Hepatocyte (in vitro differentiated cells): ENCODE results near the gene FIGNL1. TPM values are rescaled to one million over a fixed set of nuclear protein-coding genes. Genes with fewer than 3 reads are reported as not detected.

ENCODE experiments used
- DNase-seq: peaks from one replicate; pipeline ENCODE4 v3.0.0-alpha.2; 2016; ENCODE audit warnings: low spot score
- H2AFZ ChIP-seq: fragments of 200-600 bp; sonication (generic); 2 replicates; pipeline ENCODE4 v1.6.0; 2016; ENCODE audit warnings: antibody characterized with exemption, mild to moderate bottlenecking
- H3K27ac ChIP-seq: fragments of 200-600 bp; sonication (generic); 2 replicates; pipeline ENCODE4 v1.5.1; 2016; ENCODE audit warnings: mild to moderate bottlenecking
- H3K27me3 ChIP-seq: fragments of 200-600 bp; sonication (generic); 2 replicates; pipeline ENCODE4 v1.6.1; 2016
- H3K36me3 ChIP-seq: fragments of 200-600 bp; sonication (generic); replicated peaks from 2 replicates; pipeline ENCODE4 v1.5.1; 2016; ENCODE audit warnings: low read depth; ENCODE audit not compliant: insufficient read depth
- H3K4me1 ChIP-seq: fragments of 200-600 bp; sonication (generic); 2 replicates; pipeline ENCODE4 v1.5.1; 2016; ENCODE audit warnings: mild to moderate bottlenecking, moderate library complexity; ENCODE audit not compliant: insufficient read depth
- H3K4me2 ChIP-seq: fragments of 200-600 bp; sonication (generic); 2 replicates; pipeline ENCODE4 v1.6.0; 2016
- H3K4me3 ChIP-seq: fragments of 200-600 bp; sonication (generic); 2 replicates; pipeline ENCODE4 v1.5.1; 2016; ENCODE audit warnings: mild to moderate bottlenecking
- H3K79me2 ChIP-seq: fragments of 200-600 bp; sonication (generic); 2 replicates; pipeline ENCODE4 v1.6.0; 2017; ENCODE audit warnings: mild to moderate bottlenecking
- H3K9me2 ChIP-seq: fragments of 200-600 bp; sonication (generic); replicated peaks from 2 replicates; pipeline ENCODE4 v1.6.0; 2017; ENCODE audit warnings: mild to moderate bottlenecking; ENCODE audit not compliant: insufficient read depth
- H3K9me3 ChIP-seq: fragments of 200-600 bp; sonication (generic); 2 replicates; pipeline ENCODE4 v1.5.1; 2016; ENCODE audit warnings: low read depth, mild to moderate bottlenecking
- H4K20me1 ChIP-seq: fragments of 200-600 bp; sonication (generic); 2 replicates; pipeline ENCODE4 v1.6.0; 2016; ENCODE audit warnings: mild to moderate bottlenecking; ENCODE audit not compliant: insufficient read depth, poor library complexity, severe bottlenecking
- CTCF ChIP-seq: fragments of 200-600 bp; sonication (generic); IDR thresholded peaks from 2 replicates; pipeline ENCODE4 v1.5.1; 2016; ENCODE audit warnings: antibody characterized with exemption, mild to moderate bottlenecking; ENCODE audit not compliant: poor library complexity
- EZH2 ChIP-seq: fragments of 200-600 bp; sonication (generic); IDR thresholded peaks from 2 replicates; pipeline ENCODE4 v1.6.1; 2016; ENCODE audit warnings: antibody characterized with exemption, mild to moderate bottlenecking, borderline replicate concordance
- EZH2phosphoT487 ChIP-seq: fragments of 200-600 bp; sonication (generic); IDR thresholded peaks from one replicate; pipeline ENCODE4 v1.6.1; 2018; ENCODE audit warnings: antibody characterized with exemption, mild to moderate bottlenecking, low read depth, moderate library complexity; ENCODE audit not compliant: unreplicated experiment, severe bottlenecking
- WGBS: methylation state at CpG from one replicate; pipeline ENCODE4 v1.1.6; 2016; ENCODE audit warnings: low lambda C conversion rate; ENCODE audit errors: missing lambda C conversion rate; 5-methylcytosine and 5-hydroxymethylcytosine counted together
- polyA plus RNA-seq: library from polyadenylated mRNA; unstranded; fragments of >200 nt; fragmentation: Nextera tagmentation; extraction: Ambion mirVana; gene quantifications from 2 replicates; pipeline ENCODE4 v1.2.1, GENCODE V29; 2016
- total RNA-seq: library from RNA; depleted of rRNA; stranded (reverse); fragments of >200 nt; gene quantifications from 2 replicates; pipeline ENCODE4 v1.2.3, GENCODE V29; 2014

The FIGNL1 gene
- total and polyA plus RNA-seq, 2 experiments from 2014 or later = 4.3 to 13.6 TPM

- TF ChIP-seq EZH2phosphoT487 (no peak), CTCF (peak; percentile 89)
- DNase-seq = peak; percentile 89
- no peaks in the 10 kb centered on the region for H3K4me1 ChIP-seq
- no peak overlapping the region for H2AFZ ChIP-seq
- 6% methylated on average over 4 of the region's 4 CpGs for WGBS
- H3K27me3 ChIP-seq = no peaks in the 10 kb centered on the region
- H3K4me3 ChIP-seq = no peak overlapping the region
- no peak overlapping the region for H3K4me2 ChIP-seq
- H3K9me2 ChIP-seq = no peaks in the 10 kb centered on the region
- H3K79me2 ChIP-seq = no peaks in the 10 kb centered on the region
- H3K27ac ChIP-seq = no peak overlapping the region
- H3K36me3 ChIP-seq = no peaks in the 10 kb centered on the region
- H4K20me1 ChIP-seq = no peaks in the 10 kb centered on the region
- no peaks in the 10 kb centered on the region for H3K9me3 ChIP-seq
These were observed 32.0 kb downstream of the FIGNL1 start for GRCh38 chr7:50418086-50418515.

GRCh38 chr7:50416527-50417182 is 33.5 kb downstream of the FIGNL1 start:
- WGBS = 77% methylated on average over 7 of the region's 7 CpGs
- no peak for DNase-seq
- H3K4me3 ChIP-seq = no peak overlapping the region
- no peaks in the 10 kb centered on the region for H3K9me3 ChIP-seq
- H3K4me2 ChIP-seq = no peak overlapping the region
- H3K9me2 ChIP-seq = no peaks in the 10 kb centered on the region
- no peaks in the 10 kb centered on the region for H3K36me3 ChIP-seq
- no peak overlapping the region for H2AFZ ChIP-seq
- no peaks in the 10 kb centered on the region for H4K20me1 ChIP-seq
- no peaks in the 10 kb centered on the region for H3K4me1 ChIP-seq
- no peaks in the 10 kb centered on the region for H3K79me2 ChIP-seq
- H3K27ac ChIP-seq = no peak overlapping the region
- no peak for TF ChIP-seq EZH2
- no peak for TF ChIP-seq EZH2phosphoT487
- no peak for TF ChIP-seq CTCF
- no peaks in the 10 kb centered on the region for H3K27me3 ChIP-seq

- no peaks in the 10 kb centered on the region for H3K36me3 ChIP-seq
- TF ChIP-seq CTCF = no peak
- TF ChIP-seq EZH2phosphoT487 = no peak
- 85% methylated on average over 6 of the region's 6 CpGs for WGBS
- no peak for DNase-seq
- no peaks in the 10 kb centered on the region for H3K4me1 ChIP-seq
- H3K4me2 ChIP-seq = no peak overlapping the region
- no peaks in the 10 kb centered on the region for H3K9me3 ChIP-seq
- H3K27me3 ChIP-seq = no peaks in the 10 kb centered on the region
- no peaks in the 10 kb centered on the region for H3K79me2 ChIP-seq
- H2AFZ ChIP-seq = no peak overlapping the region
- H3K4me3 ChIP-seq = no peak overlapping the region
- no peaks in the 10 kb centered on the region for H4K20me1 ChIP-seq
- no peak overlapping the region for H3K27ac ChIP-seq
- no peaks in the 10 kb centered on the region for H3K9me2 ChIP-seq
These were observed 34.2 kb downstream of the FIGNL1 start for GRCh38 chr7:50415844-50416364.
